Endodermal cell (in vitro differentiated cells): ENCODE data around the gene BOD1L1. TPM values are rescaled to one million over a fixed set of nuclear protein-coding genes. Genes with fewer than 3 reads are reported as not detected.

Experiments
- DNase-seq: peaks from one replicate; pipeline ENCODE4 v3.0.0-alpha.2; 2017
- H3K27ac ChIP-seq: 2 replicates; pipeline ENCODE4 v1.5.1; 2013; ENCODE audit warnings: mild to moderate bottlenecking, low read depth, low read length, moderate library complexity
- H3K27me3 ChIP-seq: 2 replicates; pipeline ENCODE4 v1.6.1; 2013; ENCODE audit warnings: mild to moderate bottlenecking, low read length, moderate library complexity; ENCODE audit not compliant: insufficient read depth, control insufficient read depth, poor library complexity, severe bottlenecking
- H3K36me3 ChIP-seq: 2 replicates; pipeline ENCODE4 v1.7.0; 2013; ENCODE audit warnings: mild to moderate bottlenecking, low read length, moderate library complexity; ENCODE audit not compliant: control insufficient read depth, insufficient read depth
- H3K4me1 ChIP-seq: one replicate; pipeline ENCODE4 v1.7.0; 2013; ENCODE audit warnings: low read length; ENCODE audit not compliant: control insufficient read depth, insufficient read depth
- H3K4me3 ChIP-seq: 2 replicates; pipeline ENCODE4 v1.5.1; 2013; ENCODE audit warnings: mild to moderate bottlenecking, low read length, moderate library complexity
- H3K9ac ChIP-seq: 2 replicates; pipeline ENCODE4 v1.6.1; 2013; ENCODE audit warnings: mild to moderate bottlenecking, low read length, moderate library complexity; ENCODE audit not compliant: poor library complexity, severe bottlenecking; ENCODE audit errors: extremely low read depth
- H3K9me3 ChIP-seq: 2 replicates; pipeline ENCODE4 v1.6.1; 2013; ENCODE audit warnings: mild to moderate bottlenecking, low read length, moderate library complexity; ENCODE audit not compliant: control insufficient read depth
- H3K27ac Mint-ChIP-seq: 2 replicates; pipeline ENCODE4 v1.8.0; 2020; ENCODE audit warnings: mixed read lengths
- H3K27me3 Mint-ChIP-seq: 2 replicates; pipeline ENCODE4 v1.8.0; 2021; ENCODE audit warnings: mild to moderate bottlenecking, mixed read lengths; ENCODE audit not compliant: insufficient read depth
- H3K36me3 Mint-ChIP-seq: 2 replicates; pipeline ENCODE4 v1.8.0; 2020; ENCODE audit warnings: low read depth, mixed read lengths
- H3K4me1 Mint-ChIP-seq: 2 replicates; pipeline ENCODE4 v1.8.0; 2020; ENCODE audit warnings: mixed read lengths
- H3K4me3 Mint-ChIP-seq: 2 replicates; pipeline ENCODE4 v1.8.0; 2020; ENCODE audit warnings: mild to moderate bottlenecking, moderate library complexity, mixed read lengths
- H3K9me3 Mint-ChIP-seq: 2 replicates; pipeline ENCODE4 v1.8.0; 2020; ENCODE audit warnings: mild to moderate bottlenecking, mixed read lengths
- WGBS, 2 experiments: methylation state at CpG; one replicate each; pipeline versions ENCODE4 v1.1.5 to v1.1.7; 2013; ENCODE audit warnings: missing lambda C conversion rate in 2 of 2, mixed read lengths in 1 of 2; ENCODE audit not compliant: insufficient coverage in 1 of 2, insufficient read length in 1 of 2; 5-methylcytosine and 5-hydroxymethylcytosine counted together
- total RNA-seq, 2 donors: library from RNA; stranded (reverse); fragmentation: NEBNext Ultra II Directional in 1 of 2; extraction: Animal tissue kit (Norgen Biotek cat#: 25700) in 1 of 2; gene quantifications; 2 replicates in 1 of 2; 3 replicates in 1 of 2; pipeline ENCODE4 v1.2.1, GENCODE V29; 2021
- TF ChIP-seq, protein P1 (sequence below): fragments of 200-600 bp; sonication (generic); conservative IDR thresholded peaks from 2 replicates; pipeline ENCODE4 v1.5.0; 2021; ENCODE audit warnings: antibody characterized with exemption, mild to moderate bottlenecking

Gene BOD1L1
- total RNA-seq, 2 donors from 2014 or later = 42.5 to 46.3 TPM

DNA sequence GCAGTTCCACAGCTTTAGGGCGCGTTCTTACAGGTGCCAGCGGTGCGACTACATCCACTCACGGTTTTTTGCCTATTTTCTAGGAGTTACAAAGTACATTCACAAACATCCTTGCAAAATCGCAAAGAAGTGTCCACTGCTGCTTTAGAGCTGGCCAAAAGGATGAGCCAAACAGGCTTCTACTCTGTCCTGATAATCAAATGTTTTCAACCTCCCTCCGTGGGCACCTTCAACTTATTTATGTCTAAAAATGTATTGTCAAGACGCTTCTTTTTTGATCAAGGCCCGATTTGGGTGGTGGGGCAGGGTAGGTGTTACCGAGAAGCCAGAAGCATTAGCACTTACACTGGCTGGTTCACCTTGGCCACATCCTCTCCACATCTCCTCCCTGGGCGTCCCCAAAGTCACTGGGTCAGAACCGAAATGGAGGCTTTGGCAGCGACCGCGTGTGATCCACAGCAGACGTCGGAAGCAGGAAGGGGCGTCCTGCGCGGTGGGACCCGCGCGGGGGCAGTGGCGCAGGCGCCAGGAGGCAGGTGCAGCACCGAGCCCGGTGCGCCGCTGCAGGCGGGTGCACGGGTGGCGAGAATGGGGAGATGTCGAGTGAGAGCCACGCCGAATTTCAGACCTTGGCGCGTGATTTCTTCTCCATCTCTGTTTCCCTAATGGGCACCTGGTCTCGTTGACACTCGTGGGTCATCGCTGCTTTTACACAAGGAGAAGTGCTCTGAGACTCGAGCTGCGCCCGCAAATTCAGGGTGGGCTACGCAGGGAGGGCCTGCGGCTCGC is 100.1 kb downstream of the BOD1L1 start:
- peaks cover 17% of the 10 kb centered on the region for H3K9me3 Mint-ChIP-seq

DNA sequence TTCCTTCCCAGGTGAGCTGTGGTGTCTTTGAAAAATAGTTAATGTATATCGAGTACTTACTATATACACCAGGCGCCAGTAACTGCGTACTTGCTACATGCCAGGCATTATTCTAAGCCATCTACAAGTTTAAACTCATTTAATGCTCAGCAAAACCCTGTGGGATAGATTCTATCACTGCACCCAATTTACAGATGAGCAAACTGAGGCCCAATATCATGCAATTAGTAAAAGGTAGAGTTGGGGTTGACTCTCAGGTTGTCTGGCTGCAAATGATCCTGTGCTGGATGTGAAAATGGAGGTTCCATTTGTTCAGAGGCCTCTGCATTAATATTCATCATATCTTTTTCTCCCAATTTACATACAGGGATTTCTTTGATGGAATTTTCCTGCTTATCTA is 100.9 kb downstream of the BOD1L1 start:
- DNase-seq = no peak
- H3K4me1 Mint-ChIP-seq = peaks cover 17% of the 10 kb centered on the region
- WGBS, 2 experiments = 93% methylated on average over 3 of the region's 3 CpGs; no CpG with 5 or more reads in 1 of the 2 experiments
- H3K27ac ChIP-seq = no peak overlapping the region
- no peaks in the 10 kb centered on the region for H3K4me1 ChIP-seq
- H3K36me3 ChIP-seq = no peaks in the 10 kb centered on the region
- no peak overlapping the region for H3K4me3 Mint-ChIP-seq
- H3K9me3 ChIP-seq = peaks cover 6% of the 10 kb centered on the region
- H3K9ac ChIP-seq = no peak overlapping the region
- TF ChIP-seq, protein P1, sequence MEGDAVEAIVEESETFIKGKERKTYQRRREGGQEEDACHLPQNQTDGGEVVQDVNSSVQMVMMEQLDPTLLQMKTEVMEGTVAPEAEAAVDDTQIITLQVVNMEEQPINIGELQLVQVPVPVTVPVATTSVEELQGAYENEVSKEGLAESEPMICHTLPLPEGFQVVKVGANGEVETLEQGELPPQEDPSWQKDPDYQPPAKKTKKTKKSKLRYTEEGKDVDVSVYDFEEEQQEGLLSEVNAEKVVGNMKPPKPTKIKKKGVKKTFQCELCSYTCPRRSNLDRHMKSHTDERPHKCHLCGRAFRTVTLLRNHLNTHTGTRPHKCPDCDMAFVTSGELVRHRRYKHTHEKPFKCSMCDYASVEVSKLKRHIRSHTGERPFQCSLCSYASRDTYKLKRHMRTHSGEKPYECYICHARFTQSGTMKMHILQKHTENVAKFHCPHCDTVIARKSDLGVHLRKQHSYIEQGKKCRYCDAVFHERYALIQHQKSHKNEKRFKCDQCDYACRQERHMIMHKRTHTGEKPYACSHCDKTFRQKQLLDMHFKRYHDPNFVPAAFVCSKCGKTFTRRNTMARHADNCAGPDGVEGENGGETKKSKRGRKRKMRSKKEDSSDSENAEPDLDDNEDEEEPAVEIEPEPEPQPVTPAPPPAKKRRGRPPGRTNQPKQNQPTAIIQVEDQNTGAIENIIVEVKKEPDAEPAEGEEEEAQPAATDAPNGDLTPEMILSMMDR = no peak
- H3K27me3 Mint-ChIP-seq = peaks cover 60% of the 10 kb centered on the region
- no peak overlapping the region for H3K4me3 ChIP-seq
- no peak overlapping the region for H3K27ac Mint-ChIP-seq
- peaks cover 17% of the 10 kb centered on the region for H3K9me3 Mint-ChIP-seq
- peaks cover 5% of the 10 kb centered on the region for H3K36me3 Mint-ChIP-seq
- H3K27me3 ChIP-seq = peaks cover 94% of the 10 kb centered on the region

More for the DNA sequence above, 100.1 kb downstream of the BOD1L1 start:
- WGBS, 2 experiments = 64 to 87% methylated on average over 31 to 45 of the region's 46 CpGs
- Histone ChIP-seq H3K4me3 (no peak overlapping the region), H3K36me3 (no peaks in the 10 kb centered on the region), H3K4me1 (no peaks in the 10 kb centered on the region), H3K9ac (no peak overlapping the region), H3K27me3 (peaks cover 94% of the 10 kb centered on the region), H3K27ac (no peak overlapping the region), H3K9me3 (peaks cover 6% of the 10 kb centered on the region)
- H3K27ac Mint-ChIP-seq = no peak overlapping the region
- no peak overlapping the region for H3K4me3 Mint-ChIP-seq
- peaks cover 20% of the 10 kb centered on the region for H3K4me1 Mint-ChIP-seq
- peaks cover 5% of the 10 kb centered on the region for H3K36me3 Mint-ChIP-seq
- peaks cover 61% of the 10 kb centered on the region for H3K27me3 Mint-ChIP-seq
- DNase-seq = peak; percentile 51
- TF ChIP-seq, protein P1 = no peak

DNA sequence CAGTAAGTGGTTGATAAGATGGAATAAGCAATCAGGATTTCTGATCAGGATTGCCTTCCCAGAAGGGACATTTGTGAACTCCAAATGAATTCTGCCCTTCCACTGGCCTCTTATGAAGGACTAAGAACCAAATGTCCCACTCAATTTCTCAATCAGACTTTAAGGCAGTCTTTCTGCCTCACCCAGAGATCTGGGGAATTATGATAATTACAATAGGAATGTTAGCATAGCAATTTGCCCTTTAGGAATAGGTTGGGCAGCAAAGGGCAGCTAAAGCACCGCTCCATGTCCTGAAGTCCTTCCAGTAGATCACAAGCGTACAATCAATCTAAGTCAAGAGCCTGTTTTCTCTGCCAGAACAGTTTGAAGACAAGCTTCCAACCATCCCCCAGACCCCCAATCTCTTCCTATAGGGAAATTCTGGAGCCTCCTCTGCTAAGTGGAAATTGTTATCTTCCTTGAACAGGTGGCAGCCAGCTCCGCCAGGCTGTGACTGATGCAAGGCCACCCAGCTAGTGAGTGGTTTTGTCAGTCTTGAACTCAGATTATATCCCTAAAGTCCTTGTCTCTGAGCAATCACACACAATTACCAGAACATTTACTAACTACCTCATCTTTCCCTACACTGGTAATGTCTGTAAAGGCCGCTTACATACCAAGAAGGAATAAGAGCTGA is 101.8 kb downstream of the BOD1L1 start:
- Histone ChIP-seq H3K27ac (no peak overlapping the region), H3K9ac (no peak overlapping the region), H3K4me3 (no peak overlapping the region), H3K36me3 (no peaks in the 10 kb centered on the region), H3K4me1 (no peaks in the 10 kb centered on the region), H3K9me3 (peaks cover 6% of the 10 kb centered on the region), H3K27me3 (peaks cover 90% of the 10 kb centered on the region)
- WGBS, 2 experiments = 91 to 100% methylated on average over 3 to 4 of the region's 4 CpGs
- H3K4me1 Mint-ChIP-seq = peaks cover 8% of the 10 kb centered on the region
- peaks cover 57% of the 10 kb centered on the region for H3K27me3 Mint-ChIP-seq
- TF ChIP-seq, protein P1 = no peak
- peaks cover 17% of the 10 kb centered on the region for H3K9me3 Mint-ChIP-seq
- H3K4me3 Mint-ChIP-seq = no peak overlapping the region
- no peak overlapping the region for H3K27ac Mint-ChIP-seq
- H3K36me3 Mint-ChIP-seq = peaks cover 5% of the 10 kb centered on the region
- no peak for DNase-seq
